GM21619 (cell line): ENCODE data around the gene DOCK1.

ENCODE experiments used
- ATAC-seq: cut with Tn5 transposase; IDR thresholded peaks from one replicate; pipeline ENCODE4 v1.9.1; 2021; ENCODE audit not compliant: unreplicated experiment

DOCK1 gene

GRCh38 chr10:127442220-127442525, 536.9 kb downstream of the DOCK1 start:
- no peak for ATAC-seq

- ATAC-seq, result no peak
Measured at GRCh38 chr10:127444155-127444554, 538.9 kb downstream of the DOCK1 start.

- ATAC-seq, result no peak
Measured at GRCh38 chr10:127447197-127447596, 542.0 kb downstream of the DOCK1 start.

GRCh38 chr10:127449490-127449889, 544.3 kb downstream of the DOCK1 start:
- no peak for ATAC-seq

GRCh38 chr10:127450644-127451043, 545.4 kb downstream of the DOCK1 start:
- no peak for ATAC-seq

- ATAC-seq, result no peak
Measured at GRCh38 chr10:127451628-127452027, 546.4 kb downstream of the DOCK1 start.

GRCh38 chr10:127452568-127452967, 547.3 kb downstream of the DOCK1 start:
- no peak for ATAC-seq

GRCh38 chr10:127453706-127454105, 548.5 kb downstream of the DOCK1 start:
- no peak for ATAC-seq

- ATAC-seq, result no peak
Measured at GRCh38 chr10:127456122-127456521, 550.9 kb downstream of the DOCK1 start.

GRCh38 chr10:127458016-127458810, 553.0 kb downstream of the DOCK1 start:
- ATAC-seq, result no peak

- no peak for ATAC-seq
Measured at GRCh38 chr10:127458829-127459228, 553.6 kb downstream of the DOCK1 start.

GRCh38 chr10:127459918-127460317, 554.7 kb downstream of the DOCK1 start:
- ATAC-seq, result no peak

- no peak for ATAC-seq
Measured at GRCh38 chr10:127462643-127463295, 557.5 kb downstream of the DOCK1 start.

- ATAC-seq, result no peak
Measured at GRCh38 chr10:127463548-127463947, 558.3 kb downstream of the DOCK1 start.

GRCh38 chr10:127464561-127464960, 559.3 kb downstream of the DOCK1 start:
- no peak for ATAC-seq

GRCh38 chr10:127467811-127468210, 562.6 kb downstream of the DOCK1 start:
- ATAC-seq, result no peak

GRCh38 chr10:127468632-127469031, 563.4 kb downstream of the DOCK1 start:
- no peak for ATAC-seq

- no peak for ATAC-seq
Measured at GRCh38 chr10:127470911-127471310, 565.7 kb downstream of the DOCK1 start.

- no peak for ATAC-seq
Measured at GRCh38 chr10:127472976-127473375, 567.7 kb downstream of the DOCK1 start.

GRCh38 chr10:127474501-127474900, 569.3 kb downstream of the DOCK1 start:
- no peak for ATAC-seq

GRCh38 chr10:127485153-127485857, 580.1 kb downstream of the DOCK1 start:
- no peak for ATAC-seq

GRCh38 chr10:127486355-127486754, 581.1 kb downstream of the DOCK1 start:
- ATAC-seq, result no peak
